ENCODE measurements around the gene GNRHR.
"Not testable (repeated sequence)": the region's sequence is repeated elsewhere in the genome, so short reads cannot be mapped to it uniquely, and the experiment has no call there.

The GNRHR gene

GRCh38 chr4:67725981-67726380 is 28.2 kb downstream of the GNRHR start:
- DNase-seq: no peak

- no peak for DNase-seq
Measured at GRCh38 chr4:67725132-67725531, 29.1 kb downstream of the GNRHR start.

DNA sequence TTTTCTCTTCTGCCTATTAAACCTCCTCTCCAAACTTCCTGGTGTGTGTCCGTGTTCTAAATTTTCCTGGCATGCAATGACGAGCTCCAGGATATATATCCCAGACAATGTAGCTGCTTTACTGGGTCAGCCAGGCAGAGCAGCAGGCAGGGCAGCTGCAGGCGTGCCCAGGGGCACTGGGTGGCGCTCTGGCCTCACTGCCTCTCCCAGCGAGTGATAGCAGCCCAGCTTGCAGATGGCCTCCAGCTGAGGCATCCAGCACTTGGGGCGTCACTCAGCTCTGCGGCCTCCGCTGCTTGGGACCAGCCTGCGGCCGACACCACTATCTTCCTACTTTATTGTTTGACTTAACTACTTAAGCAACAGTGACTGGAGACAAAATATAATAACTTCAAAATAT is 30.2 kb downstream of the GNRHR start:
- no peak for DNase-seq

DNA sequence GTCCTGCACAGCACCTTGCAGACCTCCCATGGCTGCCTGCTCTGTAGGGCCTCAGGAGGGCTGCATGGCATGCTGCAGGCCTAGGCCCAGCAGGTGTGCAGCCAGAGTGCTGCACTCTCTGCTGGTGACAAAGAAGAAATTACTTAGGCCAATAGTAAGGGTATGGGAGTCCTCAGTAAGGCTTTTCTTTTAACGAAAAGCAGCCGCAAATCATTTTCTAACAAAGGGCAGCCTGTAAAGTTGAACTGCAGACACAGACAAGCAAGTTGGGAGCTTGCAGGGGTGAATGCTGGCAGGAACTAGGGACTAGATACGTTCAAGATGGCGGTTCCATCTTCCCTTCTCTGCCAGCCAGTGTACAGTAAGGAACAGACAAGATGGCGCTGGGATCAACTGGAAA is 30.8 kb downstream of the GNRHR start:
- no peak for DNase-seq

DNA sequence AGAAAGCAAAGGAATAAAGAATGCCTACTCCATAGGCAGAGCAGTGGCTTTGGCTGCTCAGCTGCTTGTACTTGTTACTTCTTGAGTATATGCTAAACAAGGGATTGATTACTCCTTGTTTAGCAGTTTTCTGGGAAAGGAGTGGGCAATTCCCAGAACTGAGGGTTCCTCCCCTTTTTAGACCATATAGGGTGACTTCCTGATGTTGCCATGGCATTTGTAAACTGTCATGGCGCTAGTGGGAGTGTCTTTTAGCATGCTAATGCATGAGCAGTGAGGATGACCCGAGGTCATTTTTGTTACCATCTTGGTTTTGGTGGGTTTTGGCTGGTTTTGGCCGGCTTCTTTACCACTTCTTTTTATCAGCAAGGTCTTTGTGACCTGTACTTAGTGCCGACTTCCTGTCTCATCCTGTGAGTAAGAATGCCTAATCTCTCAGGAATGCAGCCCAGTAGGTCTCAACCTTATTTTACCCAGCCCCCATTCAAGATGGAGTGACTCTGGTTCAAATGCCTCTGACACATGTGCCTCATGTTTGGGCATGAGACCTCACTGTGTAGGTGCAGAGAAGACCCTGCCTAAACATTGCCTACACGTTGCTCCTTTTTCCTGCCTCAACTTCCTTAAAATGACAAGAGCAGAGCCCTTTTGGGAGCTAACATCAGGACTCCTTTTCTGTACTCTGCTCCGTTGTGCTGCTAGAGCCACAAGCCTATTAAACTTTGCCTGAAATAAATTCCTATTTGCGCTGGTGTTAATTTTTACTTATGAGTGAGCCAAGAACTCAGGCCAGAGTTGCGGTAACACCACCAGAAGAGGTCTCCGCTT is 32.2 kb downstream of the GNRHR start:
- DNase-seq: no peak

GRCh38 chr4:67721315-67721769 is 32.8 kb downstream of the GNRHR start:
- DNase-seq: no peak

DNA sequence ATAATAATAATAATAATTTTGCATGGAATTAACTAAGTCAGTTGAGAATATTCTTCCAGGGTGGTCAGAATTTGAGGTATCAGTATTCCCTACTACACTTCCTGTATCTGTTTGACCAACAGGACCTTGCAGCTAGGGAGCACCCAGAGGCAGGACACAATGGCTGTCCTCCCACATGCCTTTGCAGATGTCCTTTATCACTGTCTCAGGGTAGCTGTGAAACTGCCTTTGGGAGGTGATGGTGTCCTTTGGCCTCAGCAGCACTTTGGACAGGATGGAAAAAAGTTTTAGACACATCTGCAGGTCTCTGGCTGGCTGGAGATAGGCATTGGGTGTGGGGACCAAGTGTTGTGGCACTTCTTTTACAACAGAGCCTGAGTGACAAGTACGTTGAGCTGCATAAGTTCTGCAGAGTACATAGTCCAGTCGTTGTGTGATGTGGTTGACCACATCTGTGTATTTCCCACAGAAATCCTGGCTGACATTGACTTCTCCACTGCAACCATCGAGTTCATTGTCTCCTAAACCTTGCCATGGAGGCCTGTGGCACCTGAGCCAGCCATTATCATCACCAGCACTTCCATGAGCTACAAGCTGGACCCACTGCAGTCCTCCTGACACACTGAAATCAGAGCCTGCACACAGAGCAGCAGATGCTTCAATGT is 34.1 kb downstream of the GNRHR start:
- DNase-seq: no peak

DNA sequence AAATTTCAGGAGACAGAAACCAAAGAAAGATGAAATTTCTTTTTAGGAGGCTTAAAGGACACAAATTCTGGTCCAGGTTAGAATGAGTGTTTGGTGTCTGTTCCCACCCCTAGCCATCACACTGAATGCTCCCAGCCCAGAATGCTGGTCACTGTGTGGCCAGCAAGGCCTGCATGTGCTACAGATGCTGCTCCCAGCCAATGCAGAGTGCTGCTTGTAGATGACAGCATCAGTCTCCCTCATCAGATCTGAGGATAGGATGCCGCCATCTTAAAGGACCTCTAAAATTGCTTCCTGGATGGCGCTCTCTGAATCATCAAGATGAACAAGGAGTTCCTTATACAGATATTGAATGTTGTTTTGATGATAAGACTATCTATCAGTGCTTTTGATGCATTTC is 35.3 kb downstream of the GNRHR start:
- DNase-seq: no peak

- no peak for DNase-seq
Measured at GRCh38 chr4:67717586-67717985, 36.6 kb downstream of the GNRHR start.

DNA sequence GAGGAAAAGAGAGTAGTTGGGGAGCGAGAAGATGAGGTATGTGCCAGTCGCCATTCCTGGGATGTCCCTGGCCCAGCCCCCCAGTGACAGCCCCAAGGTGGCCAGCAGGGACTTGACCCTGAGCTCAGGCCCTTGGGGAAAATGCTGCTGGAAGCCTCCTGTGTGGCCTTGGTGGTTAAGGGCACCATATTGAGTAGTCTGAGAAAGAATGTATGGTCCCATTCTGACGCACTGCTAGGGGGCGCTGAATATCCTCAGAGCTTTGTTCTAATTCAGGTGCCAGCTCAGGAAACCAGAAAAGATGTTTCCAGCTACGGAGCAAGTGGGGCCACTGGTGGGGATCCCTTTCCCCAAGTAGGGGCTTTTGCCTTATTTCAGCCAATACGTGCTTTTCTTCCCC is 39.2 kb downstream of the GNRHR start:
- DNase-seq: no peak

- no peak for DNase-seq
Measured at GRCh38 chr4:67714248-67714583, 40.0 kb downstream of the GNRHR start.

GRCh38 chr4:67713529-67714247 is 40.5 kb downstream of the GNRHR start:
- DNase-seq: no peak

DNA sequence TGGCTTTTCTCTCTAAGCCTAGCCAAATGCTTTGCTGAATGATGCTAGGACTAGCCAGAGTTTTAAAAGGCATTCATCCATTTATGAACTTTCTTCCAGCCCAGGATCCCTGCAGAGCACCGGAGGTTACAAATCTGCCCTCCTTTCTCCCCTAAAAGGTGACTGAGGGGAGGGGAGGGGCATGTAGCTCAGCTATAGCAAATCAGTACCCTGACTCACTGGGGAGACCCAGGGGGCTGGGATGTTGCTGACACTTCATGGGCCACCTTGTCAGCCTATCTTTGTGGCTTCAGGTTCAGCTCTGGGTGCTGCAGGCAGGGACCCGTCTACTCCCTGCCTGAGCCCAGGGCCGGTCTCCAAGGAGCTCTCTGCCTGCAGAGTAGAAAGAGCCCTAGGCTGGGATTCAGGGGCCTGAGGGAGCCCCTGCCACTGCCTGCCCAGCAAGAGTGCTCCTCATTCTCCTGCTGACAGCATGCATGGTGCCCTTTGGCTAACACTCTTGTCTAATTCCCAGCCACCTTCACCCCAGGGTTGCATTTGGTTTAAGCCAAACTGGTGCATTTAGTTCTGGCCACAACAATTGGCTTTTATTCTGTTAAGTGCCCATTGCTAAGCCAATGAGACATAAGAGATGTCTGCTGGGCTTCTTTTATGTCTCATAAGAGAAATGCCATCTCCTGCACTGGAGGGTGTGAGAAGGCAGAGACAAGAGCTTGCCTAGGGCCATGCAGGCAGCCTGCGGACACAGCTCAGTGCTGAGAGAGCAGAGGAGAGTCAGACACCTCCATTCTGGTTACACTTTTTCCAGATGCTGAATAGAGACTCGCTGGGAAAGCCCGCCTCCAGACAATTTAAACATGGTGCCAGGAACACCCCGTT is 41.3 kb downstream of the GNRHR start:
- no peak for DNase-seq

DNA sequence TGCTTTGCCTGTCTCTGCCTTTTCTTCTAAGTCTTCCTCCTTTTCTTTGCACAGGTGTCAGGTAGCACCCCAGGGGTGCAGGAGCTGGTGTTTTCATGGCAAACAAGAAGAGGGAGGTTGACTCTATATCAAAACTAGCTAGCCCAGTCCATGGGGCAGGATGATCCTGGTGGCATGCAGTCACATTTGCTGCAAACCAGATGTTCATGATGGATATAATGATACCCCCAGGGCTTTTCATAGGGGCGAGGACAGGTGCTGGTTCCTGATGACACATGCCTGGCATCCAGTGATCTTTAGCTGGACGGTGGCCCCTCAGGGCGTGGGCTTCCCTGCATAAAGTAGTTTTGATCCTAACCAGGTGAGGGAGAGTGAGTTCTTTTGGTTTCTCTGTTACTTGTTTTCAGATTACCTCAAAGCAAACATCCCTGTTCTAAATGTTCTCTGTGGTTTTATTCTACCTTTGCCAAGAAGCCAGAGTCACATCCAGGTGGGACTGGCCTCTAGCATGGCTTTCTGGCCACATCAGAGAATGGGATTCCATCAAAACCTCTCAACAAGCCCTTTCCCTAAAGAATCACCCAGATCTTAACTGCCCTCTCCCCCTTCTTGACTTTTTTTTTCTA is 42.1 kb downstream of the GNRHR start:
- no peak for DNase-seq

- DNase-seq: not testable (repeated sequence)
Measured at GRCh38 chr4:67706682-67707081, 47.5 kb downstream of the GNRHR start.

DNA sequence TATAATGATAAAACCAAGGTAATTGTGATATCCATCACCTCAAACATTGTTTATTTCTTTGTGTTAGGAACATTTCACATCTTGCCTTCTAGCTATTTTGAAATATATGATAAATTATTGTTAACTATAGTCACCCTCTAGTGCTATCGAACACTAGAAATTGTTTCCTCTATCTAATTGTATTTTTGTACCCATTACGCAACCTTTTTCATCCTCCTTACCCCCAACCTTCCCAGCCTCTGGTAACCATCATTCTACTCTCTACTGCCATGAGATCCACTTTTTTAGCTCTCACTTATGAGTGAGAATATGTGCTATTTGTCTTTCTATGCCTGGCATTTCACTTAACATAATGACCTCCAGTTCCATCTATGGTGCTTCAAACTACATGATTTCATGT is 49.3 kb downstream of the GNRHR start:
- no peak for DNase-seq

DNA sequence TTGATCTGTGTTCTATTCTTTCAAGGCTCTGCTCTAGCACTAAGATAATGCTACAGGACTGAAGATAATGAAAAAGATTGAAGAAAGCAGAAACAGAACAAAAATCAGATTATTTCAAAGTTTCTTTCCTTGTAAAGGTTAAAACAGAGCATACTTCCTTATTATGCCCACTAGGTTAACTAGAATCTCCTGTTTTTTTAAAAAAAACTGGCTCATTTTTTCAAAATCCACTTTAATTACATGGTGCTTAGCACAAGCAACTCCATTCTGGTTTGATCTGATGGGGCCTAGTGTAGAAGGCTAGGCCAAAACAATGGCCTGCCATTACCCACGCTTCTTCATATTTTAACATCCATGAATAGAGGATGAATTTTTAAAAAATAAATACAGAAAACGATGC is 52.0 kb downstream of the GNRHR start:
- no peak for DNase-seq

GRCh38 chr4:67701517-67701850 is 52.7 kb downstream of the GNRHR start:
- DNase-seq: no peak

DNA sequence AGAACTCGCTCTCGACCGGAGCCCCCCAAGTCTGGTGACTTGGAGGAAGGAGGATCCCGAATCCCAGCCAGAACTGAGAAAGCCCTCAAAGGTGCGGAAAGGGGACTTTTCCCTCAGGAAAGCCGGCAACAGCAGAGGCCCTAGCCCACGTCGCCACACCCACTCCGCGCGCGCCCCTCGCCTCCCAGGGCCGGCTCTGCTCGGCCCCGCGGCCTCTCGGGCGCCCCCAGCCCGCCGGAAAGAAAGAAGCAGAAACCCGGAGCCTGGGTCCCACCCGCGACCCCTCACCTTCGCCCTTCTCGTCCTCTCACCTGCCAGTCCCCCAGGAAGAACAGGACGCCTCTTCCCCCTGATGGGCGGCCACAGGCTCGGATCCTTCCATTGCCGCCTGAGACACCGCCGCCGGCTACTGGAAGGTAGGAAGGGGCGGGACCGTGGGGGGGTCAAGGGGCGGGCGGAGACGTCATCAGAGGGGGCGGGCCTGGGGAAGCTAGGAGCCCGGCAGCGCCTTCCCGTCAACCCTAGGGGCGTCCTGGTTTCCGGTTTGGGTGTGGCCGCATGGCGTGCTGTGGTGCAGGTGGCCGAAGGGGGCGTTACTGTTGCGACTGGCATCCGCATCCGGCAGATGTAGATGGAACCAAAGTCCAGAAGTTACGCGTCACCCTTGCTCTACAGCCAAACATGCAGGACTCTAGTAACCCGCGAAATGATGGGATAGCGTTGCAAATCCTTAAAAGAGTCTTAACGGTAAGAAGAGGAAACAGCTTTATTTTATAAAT is 53.3 kb downstream of the GNRHR start, which contains the start of gene UBA6:
TSS of gene UBA6 (minus strand) at position 418 of the 779 bp plus-strand sequence. CDS start at position 382, 36 bp downstream.
- DNase-seq: peak; percentile 93

GRCh38 chr4:67700116-67700737 is 54.0 kb downstream of the GNRHR start:
- peak; percentile 41 for DNase-seq

DNA sequence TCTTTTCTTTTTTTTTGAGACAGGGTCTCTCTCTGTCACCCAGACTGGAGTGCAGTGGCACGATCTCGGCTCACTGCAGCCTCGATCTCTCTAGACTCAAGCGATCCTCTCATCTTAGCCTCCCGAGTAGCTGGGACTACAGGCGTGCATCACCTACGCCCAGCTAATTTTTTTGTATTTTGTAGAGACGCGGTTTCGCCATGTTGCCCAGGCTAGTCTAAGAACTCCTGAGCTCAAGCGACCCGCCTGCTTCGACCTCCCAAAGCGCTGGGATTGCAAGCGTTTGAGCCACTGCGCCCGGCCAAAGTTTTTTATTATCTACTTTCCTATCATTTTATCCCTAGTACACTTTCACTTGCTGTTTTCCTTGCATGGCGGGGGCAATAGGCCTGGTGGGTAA is 54.6 kb downstream of the GNRHR start:
- DNase-seq: no peak

Data from CD4-positive, alpha-beta T cell treated with Interleukin-12 subunit alpha and Interleukin-12 subunit beta, for 1 hour (primary cell).